Thyroid gland (tissue), 4 donors: Measurements from ENCODE around the gene NEFH. TPM values are rescaled to one million over a fixed set of nuclear protein-coding genes. Genes with fewer than 3 reads are reported as not detected.

Experiments used
- DNase-seq, 2 donors: peaks; one replicate each; pipeline ENCODE4 v3.0.0-alpha.2; 2019
- H3K27ac ChIP-seq, 3 donors: fragments of 200-600 bp; sonication (generic); 1 replicate in 2 of 3; 2 replicates in 1 of 3; pipeline ENCODE4 v1.5.1; 2016 to 2019; ENCODE audit warnings: mild to moderate bottlenecking in 1 of 3, moderate library complexity in 1 of 3
- H3K27me3 ChIP-seq: fragments of 200-600 bp; sonication (generic); one replicate; pipeline ENCODE4 v1.5.1; 2019
- H3K36me3 ChIP-seq, 2 donors: fragments of 200-600 bp; sonication (generic); one replicate each; pipeline ENCODE4 v1.5.1; 2016 to 2019
- H3K4me1 ChIP-seq, 2 donors: fragments of 200-600 bp; sonication (generic); one replicate each; pipeline ENCODE4 v1.5.1; 2017 to 2019
- H3K4me3 ChIP-seq, 3 donors: fragments of 200-600 bp; sonication (generic); replicated peaks in 1 of 3; 1 replicate in 2 of 3; 2 replicates in 1 of 3; pipeline ENCODE4 v1.5.1; 2016; ENCODE audit warnings: mild to moderate bottlenecking in 1 of 3
- H3K9me3 ChIP-seq: fragments of 200-600 bp; sonication (generic); one replicate; pipeline ENCODE4 v1.5.1; 2017
- CTCF ChIP-seq, 6 experiments: fragments of 200-600 bp in 3 of 6; fragments of 450-650 bp in 3 of 6; sonication (generic) in 3 of 6; IDR thresholded peaks; one replicate each; pipeline ENCODE4 v1.5.1; 2016 to 2019; ENCODE audit warnings: antibody characterized with exemption in 6 of 6, mild to moderate bottlenecking in 2 of 6, inconsistent platforms in 1 of 6, moderate library complexity in 1 of 6
- POLR2A ChIP-seq, 2 donors: fragments of 450-650 bp; IDR thresholded peaks; one replicate each; pipeline ENCODE4 v1.6.1; 2017; ENCODE audit warnings: antibody characterized with exemption in 2 of 2, mild to moderate bottlenecking in 2 of 2, moderate library complexity in 1 of 2
- WGBS, 2 donors: methylation state at CpG; one replicate each; pipeline ENCODE4 v1.1.5; 2017; 5-methylcytosine and 5-hydroxymethylcytosine counted together
- intact Hi-C: fragments of 100-400 bp; cut with DNase I; formaldehyde crosslinking; loops from one replicate; pipeline ENCODE4 v1.15.1; 2023
- total RNA-seq, 4 donors: library from RNA; depleted of rRNA; stranded (reverse); fragments of >200 nt; gene quantifications; one replicate each; pipeline ENCODE4 v1.2.3, GENCODE V29; 2016

Gene NEFH
- total RNA-seq, 4 donors from 2014 or later: 0.27 to 0.44 (median 0.33) TPM; not detected in 1

GRCh38 chr22:29480262-29480511 is 169 bp downstream of the NEFH start:
- Histone ChIP-seq H3K27ac (no peak overlapping the region), H3K9me3 (no peaks in the 10 kb centered on the region), H3K4me1 (peaks cover 5 to 13% of the 10 kb centered on the region in 2 donors), H3K36me3 (no peaks in the 10 kb centered on the region), H3K27me3 (peaks cover 17% of the 10 kb centered on the region), H3K4me3 (no peak overlapping the region)
- DNase-seq: no peak
- no CpG with 5 or more reads among the region's 39 CpGs for WGBS, 2 donors
- intact Hi-C loops: no loop called here
- no peak for TF ChIP-seq POLR2A (IDR thresholded peaks at IDR 0.05)
- TF ChIP-seq CTCF (IDR thresholded peaks at IDR 0.05): no peak

GRCh38 chr22:29480512-29481264 is 670 bp downstream of the NEFH start:
- no peak overlapping the region for H3K27ac ChIP-seq
- peak; percentile 6 to 10 for DNase-seq
- no peaks in the 10 kb centered on the region for H3K36me3 ChIP-seq
- TF ChIP-seq CTCF (IDR thresholded peaks at IDR 0.05) (no peak), POLR2A (IDR thresholded peaks at IDR 0.05) (no peak)
- peaks cover 5 to 13% of the 10 kb centered on the region in 2 donors for H3K4me1 ChIP-seq
- no peaks in the 10 kb centered on the region for H3K9me3 ChIP-seq
- H3K4me3 ChIP-seq: no peak overlapping the region
- intact Hi-C loops: no loop called here
- H3K27me3 ChIP-seq: peaks cover 17% of the 10 kb centered on the region
- WGBS, 2 donors: 0% methylated on average over 2 of the region's 107 CpGs; no CpG with 5 or more reads in 1 of the 2 donors

- no peak overlapping the region for H3K27ac ChIP-seq
- no peaks in the 10 kb centered on the region for H3K36me3 ChIP-seq
- peaks cover 17% of the 10 kb centered on the region for H3K27me3 ChIP-seq
- no peak overlapping the region for H3K4me3 ChIP-seq
- no peaks in the 10 kb centered on the region for H3K9me3 ChIP-seq
- intact Hi-C loops: no loop called here
- TF ChIP-seq POLR2A (IDR thresholded peaks at IDR 0.05) (no peak), CTCF (IDR thresholded peaks at IDR 0.05) (no peak)
- WGBS, 2 donors: 15 to 16% methylated on average over 14 to 15 of the region's 15 CpGs
- peaks cover 5 to 13% of the 10 kb centered on the region in 2 donors for H3K4me1 ChIP-seq
- no peak for DNase-seq
Observed at GRCh38 chr22:29481265-29482000, 1.4 kb downstream of the NEFH start.

- intact Hi-C loops: no loop called here
- Histone ChIP-seq H3K27me3 (peaks cover 17% of the 10 kb centered on the region), H3K9me3 (no peaks in the 10 kb centered on the region), H3K4me1 (peaks cover 5 to 13% of the 10 kb centered on the region in 2 donors), H3K4me3 (no peak overlapping the region), H3K36me3 (no peaks in the 10 kb centered on the region), H3K27ac (no peak overlapping the region)
- TF ChIP-seq CTCF (IDR thresholded peaks at IDR 0.05) (no peak), POLR2A (IDR thresholded peaks at IDR 0.05) (no peak)
- no peak for DNase-seq
- 77 to 78% methylated on average over 8 to 11 of the region's 11 CpGs for WGBS, 2 donors
Observed at GRCh38 chr22:29482253-29482652, 2.2 kb downstream of the NEFH start.

- intact Hi-C loops: no loop called here
- Histone ChIP-seq H3K27me3 (peaks cover 17% of the 10 kb centered on the region), H3K27ac (no peak overlapping the region), H3K4me1 (peaks cover 5 to 13% of the 10 kb centered on the region in 2 donors), H3K4me3 (no peak overlapping the region), H3K9me3 (no peaks in the 10 kb centered on the region), H3K36me3 (no peaks in the 10 kb centered on the region)
- DNase-seq: no peak
- WGBS, 2 donors: 97 to 100% methylated on average over 7 of the region's 7 CpGs
- TF ChIP-seq POLR2A (IDR thresholded peaks at IDR 0.05): no peak
- TF ChIP-seq CTCF (IDR thresholded peaks at IDR 0.05): no peak
Observed at GRCh38 chr22:29482726-29483125, 2.7 kb downstream of the NEFH start.
